T-helper 1 cell treated with Interleukin-12 subunit alpha and Interleukin-12 subunit beta and Interleukin-4 antibody, amounts not matched to agents 30 ng/mL and 1 ng/mL, for 36 hours (primary cell): Measurements from ENCODE around the gene PTCHD1. TPM values are rescaled to one million over a fixed set of nuclear protein-coding genes. Genes with fewer than 3 reads are reported as not detected.

Experiments used
- intact Hi-C: fragments of 100-400 bp; cut with micrococcal nuclease; formaldehyde crosslinking; loops from one replicate; pipeline ENCODE4 v1.15.1; 2024
- total RNA-seq: library from RNA; stranded (reverse); gene quantifications from 2 replicates; pipeline ENCODE4 v1.2.3, GENCODE V29; 2022

Gene PTCHD1
- total RNA-seq, 1 donor from 2014 or later: not detected

- intact Hi-C loops: no loop called here
These were observed 10.2 kb downstream of the PTCHD1 start for GRCh38 chrX:23344904-23345271.

- intact Hi-C loops: no loop called here
These were observed 21.5 kb downstream of the PTCHD1 start for GRCh38 chrX:23356189-23356588.

GRCh38 chrX:23364416-23364815, 29.8 kb downstream of the PTCHD1 start:
- intact Hi-C loops: no loop called here

- intact Hi-C loops: no loop called here
These were observed 30.9 kb downstream of the PTCHD1 start for GRCh38 chrX:23365541-23365940.

- intact Hi-C loops: no loop called here
These were observed 32.3 kb downstream of the PTCHD1 start for GRCh38 chrX:23366914-23367313.

- intact Hi-C loops: no loop called here
These were observed 34.4 kb downstream of the PTCHD1 start for GRCh38 chrX:23369027-23369426.

- intact Hi-C loops: no loop called here
These were observed 37.7 kb downstream of the PTCHD1 start for GRCh38 chrX:23372220-23372902.

GRCh38 chrX:23373129-23373804, 38.6 kb downstream of the PTCHD1 start:
- intact Hi-C loops: no loop called here

- intact Hi-C loops: no loop called here
These were observed 39.6 kb downstream of the PTCHD1 start for GRCh38 chrX:23374291-23374690.

- intact Hi-C loops: no loop called here
These were observed 41.9 kb downstream of the PTCHD1 start for GRCh38 chrX:23376581-23376980.

- intact Hi-C loops: no loop called here
These were observed 45.9 kb downstream of the PTCHD1 start for GRCh38 chrX:23380581-23380980.

- intact Hi-C loops: no loop called here
These were observed 46.7 kb downstream of the PTCHD1 start for GRCh38 chrX:23381099-23382087.

GRCh38 chrX:23382572-23382971, 47.9 kb downstream of the PTCHD1 start:
- intact Hi-C loops: no loop called here

- intact Hi-C loops: no loop called here
These were observed 48.8 kb downstream of the PTCHD1 start for GRCh38 chrX:23383411-23383810.

- intact Hi-C loops: no loop called here
These were observed 50.6 kb downstream of the PTCHD1 start for GRCh38 chrX:23385242-23385641.

- intact Hi-C loops: no loop called here
These were observed 51.6 kb downstream of the PTCHD1 start for GRCh38 chrX:23386260-23386659.

- intact Hi-C loops: no loop called here
These were observed 52.1 kb downstream of the PTCHD1 start for GRCh38 chrX:23386726-23387125.

GRCh38 chrX:23387550-23388184, 53.0 kb downstream of the PTCHD1 start:
- intact Hi-C loops: no loop called here

GRCh38 chrX:23389196-23389792, 54.6 kb downstream of the PTCHD1 start:
- intact Hi-C loops: no loop called here

GRCh38 chrX:23390979-23391378, 56.3 kb downstream of the PTCHD1 start:
- intact Hi-C loops: no loop called here

- intact Hi-C loops: no loop called here
These were observed 57.5 kb downstream of the PTCHD1 start for GRCh38 chrX:23392195-23392594.
